GM19193 (cell line): ENCODE measurements around the gene SPTB.

ENCODE experiments used
- POLR2A ChIP-seq: IDR thresholded peaks from 4 replicates; pipeline ENCODE4 v1.6.1; 2011; ENCODE audit not compliant: insufficient read depth, insufficient read length; ENCODE audit errors: extremely low read depth

The SPTB gene

GRCh38 chr14:64733899-64734298 is 145.8 kb downstream of the SPTB start:
- TF ChIP-seq POLR2A, result no peak

GRCh38 chr14:64733321-64733720 is 146.4 kb downstream of the SPTB start:
- no peak for TF ChIP-seq POLR2A

- TF ChIP-seq POLR2A, result no peak
Measured at GRCh38 chr14:64732536-64733120, 147.1 kb downstream of the SPTB start.

GRCh38 chr14:64732066-64732465 is 147.6 kb downstream of the SPTB start:
- no peak for TF ChIP-seq POLR2A

GRCh38 chr14:64731141-64731581 is 148.5 kb downstream of the SPTB start:
- TF ChIP-seq POLR2A, result no peak

- TF ChIP-seq POLR2A, result no peak
Measured at GRCh38 chr14:64730681-64731080, 149.0 kb downstream of the SPTB start.

- TF ChIP-seq POLR2A, result no peak
Measured at GRCh38 chr14:64730061-64730440, 149.7 kb downstream of the SPTB start.

GRCh38 chr14:64729386-64730060 is 150.2 kb downstream of the SPTB start:
- TF ChIP-seq POLR2A, result no peak

- no peak for TF ChIP-seq POLR2A
Measured at GRCh38 chr14:64728856-64729255, 150.9 kb downstream of the SPTB start.

- TF ChIP-seq POLR2A, result no peak
Measured at GRCh38 chr14:64728106-64728505, 151.6 kb downstream of the SPTB start.

- TF ChIP-seq POLR2A, result no peak
Measured at GRCh38 chr14:64727551-64728071, 152.1 kb downstream of the SPTB start.

- no peak for TF ChIP-seq POLR2A
Measured at GRCh38 chr14:64726585-64726890, 153.2 kb downstream of the SPTB start.

- TF ChIP-seq POLR2A, result no peak
Measured at GRCh38 chr14:64725879-64726584, 153.7 kb downstream of the SPTB start.

GRCh38 chr14:64725261-64725815 is 154.4 kb downstream of the SPTB start:
- TF ChIP-seq POLR2A, result no peak

GRCh38 chr14:64724578-64724930 is 155.2 kb downstream of the SPTB start:
- no peak for TF ChIP-seq POLR2A

- TF ChIP-seq POLR2A, result no peak
Measured at GRCh38 chr14:64723691-64724577, 155.8 kb downstream of the SPTB start.
